HepG2 (cell line): ENCODE measurements around the gene SLC2A4. TPM values are rescaled to one million over a fixed set of nuclear protein-coding genes. Genes with fewer than 3 reads are reported as not detected.

Source experiments
- FOXJ3 ChIP-seq: sonication (generic); formaldehyde crosslinking; IDR thresholded peaks from 2 replicates; pipeline ENCODE4 v1.4.0; 2020; ENCODE audit warnings: missing genetic modification reagents, mild to moderate bottlenecking, borderline replicate concordance
- GABPB1 ChIP-seq: IDR thresholded peaks from 2 replicates; pipeline ENCODE4 v1.6.1; 2016; ENCODE audit warnings: mild to moderate bottlenecking, missing genetic modification reagents, moderate library complexity, missing compliant biosample characterization
- GZF1 ChIP-seq: sonication (generic); formaldehyde crosslinking; IDR thresholded peaks from 2 replicates; pipeline ENCODE4 v1.5.1; 2020; ENCODE audit warnings: mild to moderate bottlenecking, missing genetic modification reagents
- HDAC2 ChIP-seq: sonication (generic); formaldehyde crosslinking; IDR thresholded peaks from 2 replicates; pipeline ENCODE4 v1.4.0; 2020; ENCODE audit warnings: missing genetic modification reagents
- HOXA3 ChIP-seq: sonication (generic); formaldehyde crosslinking; IDR thresholded peaks from 2 replicates; pipeline ENCODE4 v1.5.0; 2020; ENCODE audit warnings: missing genetic modification reagents
- KAT2B ChIP-seq: fragments of 150-350 bp; IDR thresholded peaks from 2 replicates; pipeline ENCODE4 v1.6.1; 2014; ENCODE audit warnings: low read depth, low read length, borderline replicate concordance
- KAT8 ChIP-seq: IDR thresholded peaks from 2 replicates; pipeline ENCODE4 v1.6.1; 2016; ENCODE audit warnings: missing genetic modification reagents, missing compliant biosample characterization
- MBD4 ChIP-seq: IDR thresholded peaks from 2 replicates; pipeline ENCODE4 v1.6.1; 2012; ENCODE audit warnings: low read length, inconsistent platforms, borderline replicate concordance
- MTF2 ChIP-seq: sonication (generic); formaldehyde crosslinking; IDR thresholded peaks from 2 replicates; pipeline ENCODE4 v1.5.0; 2020; ENCODE audit warnings: missing genetic modification reagents, borderline replicate concordance
- POLR2G ChIP-seq: fragments of 200-400 bp; formaldehyde crosslinking; IDR thresholded peaks from 2 replicates; pipeline ENCODE4 v1.6.1; 2018; ENCODE audit warnings: mild to moderate bottlenecking, low read depth, low read length, moderate library complexity
- PRMT3 ChIP-seq: sonication (generic); formaldehyde crosslinking; IDR thresholded peaks from 2 replicates; pipeline ENCODE4 v1.8.1; 2022; ENCODE audit warnings: low read depth, mild to moderate bottlenecking, moderate library complexity, missing genetic modification reagents, borderline replicate concordance
- RBAK ChIP-seq: sonication (generic); formaldehyde crosslinking; IDR thresholded peaks from 2 replicates; pipeline ENCODE4 v1.5.1; 2020; ENCODE audit warnings: mild to moderate bottlenecking, missing genetic modification reagents
- SSRP1 ChIP-seq: IDR thresholded peaks from 2 replicates; pipeline ENCODE4 v1.6.1; 2016; ENCODE audit warnings: control low read depth
- ZBTB42 ChIP-seq: sonication (generic); formaldehyde crosslinking; IDR thresholded peaks from 2 replicates; pipeline ENCODE4 v1.5.0; 2020; ENCODE audit warnings: mild to moderate bottlenecking, missing genetic modification reagents
- ZFP36L1 ChIP-seq: sonication (generic); formaldehyde crosslinking; IDR thresholded peaks from 2 replicates; pipeline ENCODE4 v1.8.0; 2022; ENCODE audit warnings: mild to moderate bottlenecking, missing genetic modification reagents, moderate library complexity
- ZFY ChIP-seq: sonication (generic); formaldehyde crosslinking; IDR thresholded peaks from 2 replicates; pipeline ENCODE4 v1.4.0; 2020; ENCODE audit warnings: missing genetic modification reagents
- ZFYVE20 ChIP-seq: sonication (generic); formaldehyde crosslinking; IDR thresholded peaks from 2 replicates; pipeline ENCODE4 v1.8.0; 2023; ENCODE audit warnings: low read depth, mild to moderate bottlenecking, moderate library complexity, missing genetic modification reagents, borderline replicate concordance
- ZNF10 ChIP-seq: sonication (generic); formaldehyde crosslinking; IDR thresholded peaks from 2 replicates; pipeline ENCODE4 v1.4.0; 2020; ENCODE audit warnings: mild to moderate bottlenecking, low read depth, missing genetic modification reagents, borderline replicate concordance
- ZNF253 ChIP-seq: sonication (generic); formaldehyde crosslinking; IDR thresholded peaks from 2 replicates; pipeline ENCODE4 v1.8.0; 2022; ENCODE audit warnings: mild to moderate bottlenecking, missing genetic modification reagents, borderline replicate concordance
- ZNF350 ChIP-seq: sonication (generic); formaldehyde crosslinking; IDR thresholded peaks from 2 replicates; pipeline ENCODE4 v1.4.0; 2020; ENCODE audit warnings: mild to moderate bottlenecking, low read depth, missing genetic modification reagents, borderline replicate concordance
- ZNF749 ChIP-seq: sonication (generic); formaldehyde crosslinking; IDR thresholded peaks from 2 replicates; pipeline ENCODE4 v1.8.0; 2022; ENCODE audit warnings: mild to moderate bottlenecking, missing genetic modification reagents, moderate library complexity, borderline replicate concordance
- polyA plus RNA-seq, 8 experiments: library from polyadenylated mRNA; depleted of rRNA in 3 of 8; stranded (reverse) in 7 of 8; unstranded in 1 of 8; fragments of >200 nt; fragmentation: Illumina TruSeq in 4 of 8; extraction: Trizol in 4 of 8; gene quantifications; 2 replicates each; pipeline versions ENCODE4 v1.2.1 to v1.2.3, GENCODE V29; 2011 to 2016; ENCODE audit warnings: low read depth in 4 of 8, missing spikeins in 1 of 8, mixed read lengths in 1 of 8; ENCODE audit not compliant: insufficient read depth in 1 of 8
- total RNA-seq, 5 experiments: library from RNA; depleted of rRNA; stranded (reverse); fragments of >200 nt; fragmentation: Illumina TruSeq; extraction: Trizol; gene quantifications; 2 replicates each; pipeline ENCODE4 v1.2.3, GENCODE V29; 2016; ENCODE audit warnings: low read depth in 1 of 5
- TF ChIP-seq, protein P1 (sequence below), 2 experiments: fragments of 450-650 bp in 1 of 2; sonication (generic) in 1 of 2; formaldehyde crosslinking; IDR thresholded peaks; 2 replicates each; pipeline versions ENCODE4 v1.5.0 to v1.8.0; 2020 to 2022; ENCODE audit warnings: mild to moderate bottlenecking in 1 of 2, missing genetic modification reagents in 1 of 2
- TF ChIP-seq, protein P2 (sequence below): sonication (generic); formaldehyde crosslinking; IDR thresholded peaks from 2 replicates; pipeline ENCODE4 v1.8.1; 2022; ENCODE audit warnings: mild to moderate bottlenecking, missing genetic modification reagents
- TF ChIP-seq, protein P3 (sequence below): sonication (generic); formaldehyde crosslinking; IDR thresholded peaks from 2 replicates; pipeline ENCODE4 v1.8.0; 2022; ENCODE audit warnings: missing genetic modification reagents, mild to moderate bottlenecking, moderate library complexity, borderline replicate concordance
- TF ChIP-seq, protein P4 (sequence below): sonication (generic); formaldehyde crosslinking; IDR thresholded peaks from 2 replicates; pipeline ENCODE4 v1.4.0; 2020; ENCODE audit warnings: missing genetic modification reagents; ENCODE audit errors: not compliant biosample characterization
- TF ChIP-seq, protein P5 (sequence below): sonication (generic); formaldehyde crosslinking; IDR thresholded peaks from 2 replicates; pipeline ENCODE4 v1.4.0; 2020; ENCODE audit warnings: missing genetic modification reagents

Gene SLC2A4
- total and polyA plus RNA-seq, 2 of the 13 experiments (the other 11 are each of a cell fraction or from before 2014, with no cell fraction given): 4.9 to 5.8 TPM

DNA sequence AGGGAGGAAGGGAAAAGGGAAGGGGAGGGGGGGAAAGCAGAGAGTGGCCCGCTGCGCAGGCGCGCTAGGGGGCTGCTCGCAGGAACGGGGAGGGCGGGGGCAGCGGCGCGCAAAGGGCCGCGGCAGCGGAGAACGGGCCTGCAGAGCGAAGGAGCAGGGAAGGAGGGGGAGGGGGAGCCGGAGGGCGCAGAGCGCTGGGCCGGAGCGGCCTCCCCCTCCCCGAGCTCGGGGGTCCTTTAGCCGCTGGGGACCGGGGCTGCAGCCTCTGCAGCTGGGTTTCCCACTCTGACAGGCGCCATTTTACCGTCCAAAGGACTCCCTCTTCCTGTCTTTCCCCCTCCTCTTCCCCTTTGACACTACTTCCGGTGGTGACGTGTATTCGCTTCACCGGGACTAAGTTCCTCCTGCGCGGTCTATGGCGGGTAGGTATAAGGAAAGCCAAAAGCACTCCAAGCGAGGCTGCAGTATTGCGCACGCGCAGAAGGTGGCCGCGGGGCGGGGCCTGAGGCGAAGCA lies 29.8 kb upstream of the SLC2A4 start, which contains the start of gene CTDNEP1 (continued):
- TF ChIP-seq, protein P1, sequence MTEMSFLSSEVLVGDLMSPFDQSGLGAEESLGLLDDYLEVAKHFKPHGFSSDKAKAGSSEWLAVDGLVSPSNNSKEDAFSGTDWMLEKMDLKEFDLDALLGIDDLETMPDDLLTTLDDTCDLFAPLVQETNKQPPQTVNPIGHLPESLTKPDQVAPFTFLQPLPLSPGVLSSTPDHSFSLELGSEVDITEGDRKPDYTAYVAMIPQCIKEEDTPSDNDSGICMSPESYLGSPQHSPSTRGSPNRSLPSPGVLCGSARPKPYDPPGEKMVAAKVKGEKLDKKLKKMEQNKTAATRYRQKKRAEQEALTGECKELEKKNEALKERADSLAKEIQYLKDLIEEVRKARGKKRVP (CRISPR knock-in tag; IDR thresholded peaks at IDR 0.05): no peak
- TF ChIP-seq RBAK (no peak), SSRP1 (CRISPR knock-in tag) (no peak), ZNF350 (CRISPR knock-in tag) (no peak), FOXJ3 (no peak), GZF1 (no peak; the same call in 1 of the 2 replicates), GABPB1 (peak; percentile 92), MBD4 (no peak), ZNF749 (CRISPR knock-in tag) (no peak), MTF2 (CRISPR knock-in tag) (no peak), ZNF253 (no peak), ZBTB42 (CRISPR knock-in tag) (no peak), ZFY (no peak), KAT8 (CRISPR knock-in tag) (peak; percentile 88; the same call in 1 of the 2 replicates), ZFYVE20 (no peak), HDAC2 (CRISPR knock-in tag) (no peak), PRMT3 (CRISPR knock-in tag) (no peak), ZFP36L1 (CRISPR knock-in tag) (no peak), POLR2G (peak; percentile 58), KAT2B (no peak), ZNF10 (CRISPR knock-in tag) (no peak), HOXA3 (CRISPR knock-in tag) (no peak)
- TF ChIP-seq, protein P2, sequence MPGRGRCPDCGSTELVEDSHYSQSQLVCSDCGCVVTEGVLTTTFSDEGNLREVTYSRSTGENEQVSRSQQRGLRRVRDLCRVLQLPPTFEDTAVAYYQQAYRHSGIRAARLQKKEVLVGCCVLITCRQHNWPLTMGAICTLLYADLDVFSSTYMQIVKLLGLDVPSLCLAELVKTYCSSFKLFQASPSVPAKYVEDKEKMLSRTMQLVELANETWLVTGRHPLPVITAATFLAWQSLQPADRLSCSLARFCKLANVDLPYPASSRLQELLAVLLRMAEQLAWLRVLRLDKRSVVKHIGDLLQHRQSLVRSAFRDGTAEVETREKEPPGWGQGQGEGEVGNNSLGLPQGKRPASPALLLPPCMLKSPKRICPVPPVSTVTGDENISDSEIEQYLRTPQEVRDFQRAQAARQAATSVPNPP (CRISPR knock-in tag): no peak
- TF ChIP-seq, protein P3, sequence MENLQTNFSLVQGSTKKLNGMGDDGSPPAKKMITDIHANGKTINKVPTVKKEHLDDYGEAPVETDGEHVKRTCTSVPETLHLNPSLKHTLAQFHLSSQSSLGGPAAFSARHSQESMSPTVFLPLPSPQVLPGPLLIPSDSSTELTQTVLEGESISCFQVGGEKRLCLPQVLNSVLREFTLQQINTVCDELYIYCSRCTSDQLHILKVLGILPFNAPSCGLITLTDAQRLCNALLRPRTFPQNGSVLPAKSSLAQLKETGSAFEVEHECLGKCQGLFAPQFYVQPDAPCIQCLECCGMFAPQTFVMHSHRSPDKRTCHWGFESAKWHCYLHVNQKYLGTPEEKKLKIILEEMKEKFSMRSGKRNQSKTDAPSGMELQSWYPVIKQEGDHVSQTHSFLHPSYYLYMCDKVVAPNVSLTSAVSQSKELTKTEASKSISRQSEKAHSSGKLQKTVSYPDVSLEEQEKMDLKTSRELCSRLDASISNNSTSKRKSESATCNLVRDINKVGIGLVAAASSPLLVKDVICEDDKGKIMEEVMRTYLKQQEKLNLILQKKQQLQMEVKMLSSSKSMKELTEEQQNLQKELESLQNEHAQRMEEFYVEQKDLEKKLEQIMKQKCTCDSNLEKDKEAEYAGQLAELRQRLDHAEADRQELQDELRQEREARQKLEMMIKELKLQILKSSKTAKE: no peak
- TF ChIP-seq, protein P4, sequence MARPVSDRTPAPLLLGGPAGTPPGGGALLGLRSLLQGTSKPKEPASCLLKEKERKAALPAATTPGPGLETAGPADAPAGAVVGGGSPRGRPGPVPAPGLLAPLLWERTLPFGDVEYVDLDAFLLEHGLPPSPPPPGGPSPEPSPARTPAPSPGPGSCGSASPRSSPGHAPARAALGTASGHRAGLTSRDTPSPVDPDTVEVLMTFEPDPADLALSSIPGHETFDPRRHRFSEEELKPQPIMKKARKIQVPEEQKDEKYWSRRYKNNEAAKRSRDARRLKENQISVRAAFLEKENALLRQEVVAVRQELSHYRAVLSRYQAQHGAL: no peak
- TF ChIP-seq, protein P5, sequence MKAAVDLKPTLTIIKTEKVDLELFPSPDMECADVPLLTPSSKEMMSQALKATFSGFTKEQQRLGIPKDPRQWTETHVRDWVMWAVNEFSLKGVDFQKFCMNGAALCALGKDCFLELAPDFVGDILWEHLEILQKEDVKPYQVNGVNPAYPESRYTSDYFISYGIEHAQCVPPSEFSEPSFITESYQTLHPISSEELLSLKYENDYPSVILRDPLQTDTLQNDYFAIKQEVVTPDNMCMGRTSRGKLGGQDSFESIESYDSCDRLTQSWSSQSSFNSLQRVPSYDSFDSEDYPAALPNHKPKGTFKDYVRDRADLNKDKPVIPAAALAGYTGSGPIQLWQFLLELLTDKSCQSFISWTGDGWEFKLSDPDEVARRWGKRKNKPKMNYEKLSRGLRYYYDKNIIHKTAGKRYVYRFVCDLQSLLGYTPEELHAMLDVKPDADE (CRISPR knock-in tag): no peak
